DMS53 (cell line): ENCODE data around the gene ENG.

Source experiments
- DNase-seq: peaks from one replicate; lab custom pipeline; 2025; lab: John Stamatoyannopoulos, UW

The ENG gene

GRCh38 chr9:127813686-127814226 lies 40.7 kb downstream of the ENG start:
- DNase-seq, result no peak

GRCh38 chr9:127812936-127813675 lies 41.4 kb downstream of the ENG start:
- no peak for DNase-seq

- no peak for DNase-seq
Observed at GRCh38 chr9:127812011-127812410, 42.4 kb downstream of the ENG start.

DNA sequence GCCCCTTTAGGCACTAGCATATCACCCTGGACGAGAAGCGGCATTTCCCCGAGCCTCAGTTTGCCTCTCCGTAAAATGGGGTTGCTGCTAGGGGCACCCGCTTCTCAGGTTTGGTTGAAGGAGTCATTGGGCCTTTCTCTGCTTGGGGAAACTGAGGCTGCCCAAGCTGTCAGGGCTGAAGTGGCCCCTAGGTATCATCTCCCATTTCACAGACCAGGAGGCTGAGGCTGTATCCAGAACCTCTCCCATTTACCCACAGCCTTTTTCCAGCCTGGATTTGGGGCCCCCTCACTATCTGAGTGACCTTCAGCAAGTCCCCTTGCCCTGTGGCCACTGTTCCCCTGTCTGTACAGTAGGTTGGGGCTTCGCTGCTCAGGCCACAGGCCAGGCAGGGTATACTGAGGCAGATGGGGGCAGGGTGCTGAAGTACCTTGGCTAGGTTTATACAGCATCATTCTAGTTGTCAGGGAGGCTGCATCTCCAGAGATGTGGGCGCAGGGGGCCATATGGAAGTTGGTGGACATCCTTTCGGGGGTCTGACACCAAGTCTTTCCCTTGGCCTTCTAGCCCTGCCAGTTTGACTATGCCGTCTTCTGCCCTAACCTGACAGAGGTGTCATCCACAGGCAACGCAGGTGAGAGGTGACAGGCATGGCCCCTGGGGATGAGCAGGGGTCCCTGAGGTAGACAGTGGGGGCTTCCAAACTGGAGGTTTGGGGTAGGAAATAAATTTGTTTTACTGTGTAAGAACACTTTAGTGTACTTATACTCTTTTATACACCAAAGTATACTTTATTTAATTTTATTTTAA lies 43.9 kb downstream of the ENG start:
- no peak for DNase-seq

DNA sequence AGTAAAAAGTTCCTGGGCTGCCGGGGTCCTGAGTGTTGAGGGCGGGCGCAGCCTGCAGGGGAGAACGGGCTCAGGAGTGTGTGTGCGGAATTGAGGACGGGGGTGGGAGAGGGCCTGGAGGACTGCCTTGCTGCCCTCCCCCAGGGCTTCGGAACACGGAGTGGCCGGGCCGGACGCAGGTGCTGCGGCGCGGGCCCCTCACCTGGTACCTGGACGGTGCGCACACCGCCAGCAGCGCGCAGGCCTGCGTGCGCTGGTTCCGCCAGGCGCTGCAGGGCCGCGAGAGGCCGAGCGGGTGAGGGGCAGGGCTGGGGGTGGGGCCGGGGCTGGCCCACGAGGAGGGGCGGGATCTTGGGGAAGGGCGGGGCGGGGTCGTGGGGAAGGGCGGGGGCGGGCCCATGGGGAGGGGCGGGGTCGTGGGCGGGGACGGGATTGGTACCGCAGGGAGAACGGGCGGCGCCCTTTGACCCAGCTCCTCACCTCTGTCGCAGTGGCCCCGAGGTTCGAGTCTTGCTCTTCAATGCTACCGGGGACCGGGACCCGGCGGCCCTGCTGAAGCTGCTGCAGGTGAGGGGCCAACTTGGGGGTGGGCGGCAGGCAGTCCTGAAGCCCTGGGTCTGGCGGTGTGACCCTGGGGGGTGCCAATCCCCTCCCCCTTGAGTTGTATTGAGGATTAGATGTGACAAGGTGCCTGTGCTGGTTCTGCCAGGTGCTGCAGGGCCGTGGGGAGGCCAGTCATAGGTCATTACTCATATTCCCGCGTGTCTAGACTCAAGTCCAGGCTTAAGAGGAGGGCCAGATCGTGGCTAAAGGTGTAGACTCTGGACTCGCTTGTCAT lies 44.7 kb downstream of the ENG start:
- DNase-seq, result no peak

DNA sequence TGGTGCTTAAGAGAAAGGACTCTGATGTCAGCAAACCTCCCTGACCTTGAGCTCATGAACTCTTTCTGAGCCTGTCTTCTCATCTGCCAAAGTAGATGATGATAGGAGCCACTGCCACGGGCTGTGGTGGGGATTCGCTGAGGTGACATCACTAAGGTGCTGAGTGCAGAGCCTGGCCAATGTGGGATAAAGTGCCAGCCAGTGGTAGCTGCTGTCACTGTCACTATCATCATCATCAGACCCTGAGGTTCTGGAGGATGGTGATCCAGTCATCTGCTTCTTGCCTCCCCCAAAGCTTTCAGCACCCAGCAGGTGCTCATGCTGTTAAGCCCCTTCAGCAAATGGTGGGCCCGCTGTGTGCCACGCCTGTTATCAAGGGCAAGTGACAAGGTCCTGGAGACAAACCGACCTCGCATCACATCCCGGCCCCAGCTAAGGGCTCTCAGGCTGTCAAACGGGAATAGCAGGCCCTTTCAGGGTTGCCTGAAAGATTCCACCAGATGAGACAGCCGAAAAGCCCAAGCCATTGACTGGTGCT lies 45.4 kb downstream of the ENG start:
- DNase-seq, result peak; percentile 32

DNA sequence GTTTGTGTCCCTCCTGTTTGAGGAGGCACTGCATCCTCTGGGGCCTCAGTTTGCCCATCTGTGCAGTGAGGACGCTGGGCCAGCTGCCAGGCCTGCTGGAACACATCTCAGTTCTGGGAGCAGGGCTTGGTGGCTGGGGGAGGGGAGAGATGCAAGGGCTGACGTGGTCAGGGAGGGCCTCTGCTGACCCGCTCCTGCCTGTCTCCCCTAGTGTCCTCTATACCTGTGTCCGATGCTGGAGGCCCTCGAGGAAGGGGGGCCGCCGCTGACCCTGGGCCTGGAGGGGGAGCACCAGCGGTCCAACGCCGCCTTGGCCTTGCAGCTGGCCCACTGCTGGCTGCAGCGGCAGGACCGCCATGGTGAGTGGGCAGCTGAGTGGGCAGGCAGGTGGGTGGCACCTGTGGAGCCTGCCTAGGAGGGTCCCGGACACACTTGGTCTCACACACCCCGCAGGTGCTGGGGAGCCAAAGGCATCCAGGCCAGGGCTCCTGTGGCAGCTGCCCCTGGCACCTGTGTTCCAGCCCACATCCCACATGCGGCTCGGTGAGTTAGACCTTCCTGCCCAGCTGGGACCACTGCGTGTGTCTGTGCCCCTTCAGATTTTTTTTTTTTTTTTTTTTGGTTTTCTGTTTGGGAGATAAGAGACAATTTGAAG lies 46.0 kb downstream of the ENG start:
- DNase-seq, result no peak

DNA sequence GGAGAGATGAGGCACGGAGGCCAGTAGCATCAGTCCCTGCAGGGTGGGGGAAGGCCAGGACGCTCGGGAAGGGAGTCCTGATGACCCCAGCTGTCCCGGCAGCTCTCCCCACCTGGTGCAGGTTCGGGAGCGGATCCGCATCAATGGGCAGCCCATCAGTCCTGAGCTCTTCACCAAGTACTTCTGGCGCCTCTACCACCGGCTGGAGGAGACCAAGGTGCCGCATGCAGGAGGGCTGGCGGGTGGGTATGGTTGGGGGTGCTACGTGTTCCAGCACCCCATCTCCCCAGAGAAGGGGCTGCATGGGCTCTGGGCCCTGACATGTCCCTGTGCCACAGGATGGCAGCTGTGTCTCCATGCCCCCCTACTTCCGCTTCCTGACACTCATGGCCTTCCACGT lies 47.6 kb downstream of the ENG start:
- DNase-seq, result no peak

GRCh38 chr9:127805620-127806019 lies 48.8 kb downstream of the ENG start:
- peak; percentile 69 for DNase-seq

GRCh38 chr9:127803507-127804352 lies 50.7 kb downstream of the ENG start:
- DNase-seq, result peak; percentile 60

DNA sequence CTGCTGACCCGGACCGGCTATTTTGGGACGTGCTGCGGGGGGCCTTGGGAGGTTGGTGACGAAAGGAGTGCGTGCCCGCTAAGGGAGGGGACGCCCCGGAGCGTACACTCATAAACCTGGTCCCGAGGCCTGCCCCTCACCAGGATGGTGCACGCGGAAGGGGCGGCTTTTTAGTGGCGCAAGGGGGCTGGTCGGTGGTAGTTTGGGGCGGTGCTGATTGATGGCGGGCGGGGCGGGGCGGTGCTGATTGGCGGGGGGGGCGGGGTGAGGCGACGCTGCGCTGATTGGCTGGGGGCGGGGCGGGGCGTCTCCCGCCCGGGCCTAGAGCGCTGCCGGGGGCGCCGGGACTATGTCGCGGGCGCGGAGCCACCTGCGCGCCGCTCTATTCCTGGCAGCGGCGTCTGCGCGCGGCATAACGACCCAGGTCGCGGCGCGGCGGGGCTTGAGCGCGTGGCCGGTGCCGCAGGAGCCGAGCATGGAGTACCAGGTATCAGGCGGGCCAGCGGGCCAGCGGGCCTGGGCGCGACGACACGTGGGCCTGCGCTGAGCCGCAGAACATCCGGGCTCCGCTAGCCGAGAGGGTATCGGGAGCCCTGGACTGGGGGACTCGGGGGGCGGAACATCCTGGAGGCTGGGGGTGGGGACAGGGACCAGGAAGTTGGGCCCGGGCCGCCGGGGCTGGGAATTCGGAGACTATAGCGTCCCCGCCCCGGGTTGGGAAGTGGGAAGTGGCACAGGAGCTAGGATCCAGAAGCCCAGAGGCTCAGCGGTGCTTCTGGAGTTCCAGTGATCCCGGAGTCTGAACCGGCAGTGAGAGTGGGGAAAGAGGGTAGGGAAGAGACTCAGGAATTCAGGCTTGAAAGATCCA lies 51.6 kb downstream of the ENG start, which contains the start of gene FPGS:
FPGS (plus strand) TSS at position 307 of the 868 bp plus-strand sequence; CDS start at position 350, 43 bp downstream.
- peak; percentile 96 for DNase-seq

DNA sequence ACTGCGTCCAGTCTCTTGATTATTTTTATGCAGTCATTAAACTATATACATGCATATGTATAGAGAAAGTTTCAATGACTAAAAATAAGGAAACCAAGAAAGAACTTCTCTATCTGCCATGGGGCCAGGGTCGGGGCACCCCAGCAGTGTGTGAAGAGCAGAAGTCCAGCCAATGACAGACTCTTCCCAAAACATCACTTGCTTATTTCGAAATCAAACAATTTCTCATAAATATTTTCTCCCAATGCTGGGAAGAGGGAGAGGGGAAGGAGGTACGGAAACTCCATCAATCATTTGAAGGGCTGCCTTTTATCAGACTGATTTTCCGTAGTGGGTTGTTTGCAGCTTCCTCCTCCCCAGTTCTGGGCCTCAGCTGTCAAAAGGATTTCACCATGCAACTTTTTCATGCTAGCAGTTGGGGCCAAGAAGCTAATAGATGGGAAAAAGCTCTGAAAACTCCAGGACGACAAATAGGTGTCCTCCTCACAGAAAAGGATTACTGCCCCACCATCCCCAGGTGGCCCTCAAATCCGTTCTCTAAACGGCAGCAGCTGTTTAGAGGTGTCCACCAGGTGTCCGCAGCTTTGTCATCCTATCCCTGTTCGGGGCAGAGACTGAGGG lies 52.4 kb downstream of the ENG start:
- DNase-seq, result peak; percentile 88

DNA sequence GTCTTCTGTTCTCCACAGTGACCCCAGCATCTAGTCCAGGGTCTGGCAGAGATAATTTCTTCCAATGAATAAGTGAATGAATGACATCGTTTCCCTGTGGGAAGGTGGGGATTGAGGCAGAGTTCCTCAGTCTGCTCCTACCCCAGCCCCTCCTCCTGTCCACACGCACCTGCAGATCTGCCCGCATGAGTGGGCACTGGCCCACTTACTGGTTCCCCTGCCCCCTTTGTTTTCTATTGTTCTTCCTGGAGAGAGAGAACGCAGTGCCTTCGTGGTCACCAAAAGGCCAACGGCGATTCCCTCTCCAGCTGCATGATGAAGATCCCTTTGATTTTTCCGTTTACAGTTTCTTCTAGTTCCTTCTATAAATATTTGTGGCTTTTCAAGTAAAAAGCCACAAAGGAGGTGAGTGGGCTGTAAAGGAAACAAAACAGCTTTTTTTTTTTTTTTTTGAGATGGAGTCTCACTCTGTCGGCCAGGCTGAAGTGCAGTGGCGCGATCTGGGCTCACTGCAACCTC lies 57.5 kb downstream of the ENG start:
- peak; percentile 46 for DNase-seq

- DNase-seq, result peak; percentile 49
Observed at GRCh38 chr9:127796225-127796813, 58.1 kb downstream of the ENG start.

- peak; percentile 38 for DNase-seq
Observed at GRCh38 chr9:127794001-127794791, 60.3 kb downstream of the ENG start.

DNA sequence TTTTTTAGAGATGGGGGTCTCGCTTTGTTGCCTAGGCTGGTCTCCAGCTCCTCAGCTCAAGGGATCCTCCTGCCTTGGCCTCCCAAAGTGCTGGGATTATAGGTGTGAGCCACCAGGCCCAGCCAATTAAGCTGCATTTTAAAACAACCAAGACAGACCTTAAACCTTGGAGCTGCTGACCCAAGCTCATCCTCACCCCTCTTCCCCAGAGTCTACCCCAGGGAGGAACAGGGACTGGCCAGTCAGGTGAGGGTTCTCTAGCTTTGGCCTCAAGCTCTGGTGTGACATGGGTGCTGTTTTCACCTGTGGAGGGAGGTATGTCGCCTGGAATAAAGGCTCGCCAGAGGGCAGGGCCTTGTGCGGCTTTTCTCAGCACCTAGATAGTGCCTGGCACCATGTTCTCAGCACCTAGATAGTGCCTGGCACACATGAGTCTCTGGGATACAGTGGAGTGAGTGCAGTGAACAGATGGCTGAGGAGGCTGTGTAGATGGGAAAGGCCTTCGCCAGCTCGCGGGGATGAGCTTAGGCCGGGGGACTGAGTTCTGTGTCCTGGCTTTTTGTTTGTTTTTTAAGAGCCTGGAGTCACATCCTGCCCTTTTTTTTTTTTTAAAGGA lies 61.3 kb downstream of the ENG start:
- DNase-seq, result peak; percentile 60
